CD4-positive, alpha-beta T cell (primary cell): ENCODE measurements around the gene HBG2. TPM values are rescaled to one million over a fixed set of nuclear protein-coding genes. Genes with fewer than 3 reads are reported as not detected.

ENCODE experiments used
- ATAC-seq: fragments of 200-7000 bp; cut with Tn5 transposase; one replicate; pipeline ENCODE4 v1.10.0; 2022; ENCODE audit warnings: mild to moderate bottlenecking; ENCODE audit not compliant: poor library complexity
- CTCF ChIA-PET: fragments of 350-600 bp; sonication (Branson Sonifier 250); formaldehyde crosslinking; loops from one replicate; lab custom pipeline; 2021; ENCODE audit warnings: antibody characterized with exemption, inconsistent platforms; lab: Charles Lee
- POLR2A ChIA-PET: fragments of 350-600 bp; sonication (Branson Sonifier 250); formaldehyde crosslinking; loops from one replicate; lab custom pipeline; 2021; ENCODE audit warnings: antibody characterized with exemption, inconsistent platforms; lab: Charles Lee
- DNase-seq, 14 experiments: peaks; one replicate each; pipeline ENCODE4 v3.0.0-alpha.2; 2013 to 2020; ENCODE audit warnings: mixed read lengths in 2 of 14
- H3K27ac ChIP-seq, 2 donors: one replicate each; pipeline versions ENCODE4 v1.5.1 to v1.7.0; 2013; ENCODE audit warnings: low read length in 2 of 2, low read depth in 1 of 2, mild to moderate bottlenecking in 1 of 2
- H3K27me3 ChIP-seq, 2 experiments: 1 replicate in 1 of 2; 2 replicates in 1 of 2; pipeline versions ENCODE4 v1.6.1 to v1.7.0; 2013; ENCODE audit warnings: low read length in 2 of 2, control low read depth in 1 of 2, mild to moderate bottlenecking in 1 of 2, moderate library complexity in 1 of 2; ENCODE audit not compliant: insufficient read depth in 2 of 2, control insufficient read depth in 1 of 2
- H3K36me3 ChIP-seq: one replicate; pipeline ENCODE4 v1.6.1; 2013; ENCODE audit warnings: low read length, control low read depth; ENCODE audit not compliant: insufficient read depth
- H3K4me1 ChIP-seq: one replicate; pipeline ENCODE4 v1.6.1; 2013; ENCODE audit warnings: low read length, control low read depth; ENCODE audit not compliant: insufficient read depth
- H3K4me3 ChIP-seq: one replicate; pipeline ENCODE4 v1.5.1; 2013; ENCODE audit warnings: mild to moderate bottlenecking, low read length, moderate library complexity
- H3K9me3 ChIP-seq, 2 experiments: 1 replicate in 1 of 2; 2 replicates in 1 of 2; pipeline versions ENCODE4 v1.6.1 to v1.7.0; 2013; ENCODE audit warnings: low read length in 2 of 2, mild to moderate bottlenecking in 2 of 2, control low read depth in 1 of 2, moderate library complexity in 1 of 2; ENCODE audit not compliant: control insufficient read depth in 1 of 2, insufficient read depth in 1 of 2
- H3K27ac Mint-ChIP-seq: one replicate; pipeline ENCODE4 v1.8.0; 2020; ENCODE audit warnings: mixed read lengths
- H3K27me3 Mint-ChIP-seq: one replicate; pipeline ENCODE4 v1.8.0; 2021; ENCODE audit warnings: mixed read lengths
- H3K36me3 Mint-ChIP-seq: one replicate; pipeline ENCODE4 v1.8.0; 2021; ENCODE audit warnings: low read depth, mixed read lengths
- H3K4me1 Mint-ChIP-seq: one replicate; pipeline ENCODE4 v1.8.0; 2021; ENCODE audit warnings: low read depth, mixed read lengths
- H3K4me3 Mint-ChIP-seq: one replicate; pipeline ENCODE4 v1.8.0; 2020; ENCODE audit warnings: mild to moderate bottlenecking, mixed read lengths
- H3K9me3 Mint-ChIP-seq: one replicate; pipeline ENCODE4 v1.8.0; 2020; ENCODE audit warnings: mixed read lengths
- CTCF ChIP-seq: fragments of 200-600 bp; IDR thresholded peaks from one replicate; pipeline ENCODE4 v1.8.0; 2022; ENCODE audit warnings: antibody characterized with exemption, mild to moderate bottlenecking
- intact Hi-C, 2 experiments: fragments of 100-400 bp; cut with DNase I in 1 of 2; cut with micrococcal nuclease in 1 of 2; formaldehyde crosslinking; loops; one replicate each; pipeline versions ENCODE4 v1.15.1 to v1.9.0; 2023 to 2025; cut with DNase I, micrococcal nuclease
- total RNA-seq, 174 experiments: library from RNA in 2 of 174; stranded (reverse) in 2 of 174; gene quantifications; one replicate each; pipeline ENCODE4 v1.2.3 and lab custom pipeline; 2021 to 2026

Gene HBG2
- total RNA-seq, 2 experiments from 2014 or later = not detected

- H3K4me3 Mint-ChIP-seq = no peak within 1 kb of the TSS
- H3K27me3 Mint-ChIP-seq = no peaks in the 10 kb centered on the region
- POLR2A ChIA-PET = no interaction called here
- CTCF ChIA-PET = no interaction called here
- H3K9me3 ChIP-seq = no peaks in the 10 kb centered on the region
- H3K36me3 Mint-ChIP-seq = no peaks in the 10 kb centered on the region
- H3K4me1 ChIP-seq = no peaks in the 10 kb centered on the region
- DNase-seq (no peak), ATAC-seq (no peak)
- H3K4me1 Mint-ChIP-seq = peaks cover 4% of the 10 kb centered on the region
- intact Hi-C loops = no loop called here
- TF ChIP-seq CTCF = no peak
- H3K27ac Mint-ChIP-seq = no peak within 1 kb of the TSS
- H3K27me3 ChIP-seq = no peaks in the 10 kb centered on the region
- H3K27ac ChIP-seq = no peak within 1 kb of the TSS
- H3K4me3 ChIP-seq = no peak within 1 kb of the TSS
- no peaks in the 10 kb centered on the region for H3K9me3 Mint-ChIP-seq
- no peaks in the 10 kb centered on the region for H3K36me3 ChIP-seq
Observed at GRCh38 chr11:5234381-5234834, 20.2 kb downstream of the HBG2 start, which contains the start of gene HBD. Gene HBD, minus strand, starts transcription at chr11:5234483. Its CDS starts 50 bp downstream, at chr11:5234433.

GRCh38 chr11:5233307-5233706 is 21.3 kb downstream of the HBG2 start:
- H3K9me3 ChIP-seq = no peaks in the 10 kb centered on the region
- intact Hi-C loops = no loop called here
- no peak overlapping the region for H3K4me3 Mint-ChIP-seq
- no peak overlapping the region for H3K27ac ChIP-seq
- POLR2A ChIA-PET = no interaction called here
- ATAC-seq = no peak
- no peaks in the 10 kb centered on the region for H3K27me3 ChIP-seq
- H3K4me1 ChIP-seq = no peaks in the 10 kb centered on the region
- CTCF ChIA-PET = no interaction called here
- H3K36me3 ChIP-seq = no peaks in the 10 kb centered on the region
- H3K36me3 Mint-ChIP-seq = no peaks in the 10 kb centered on the region
- H3K27me3 Mint-ChIP-seq = no peaks in the 10 kb centered on the region
- TF ChIP-seq CTCF = no peak
- no peak for DNase-seq
- H3K4me1 Mint-ChIP-seq = peaks cover 4% of the 10 kb centered on the region
- H3K9me3 Mint-ChIP-seq = no peaks in the 10 kb centered on the region
- H3K4me3 ChIP-seq = no peak overlapping the region
- no peak overlapping the region for H3K27ac Mint-ChIP-seq

GRCh38 chr11:5232821-5233220 is 21.8 kb downstream of the HBG2 start:
- no peak for DNase-seq
- Histone ChIP-seq H3K27ac (no peak overlapping the region), H3K9me3 (no peaks in the 10 kb centered on the region), H3K4me1 (no peaks in the 10 kb centered on the region), H3K36me3 (no peaks in the 10 kb centered on the region), H3K4me3 (no peak overlapping the region), H3K27me3 (no peaks in the 10 kb centered on the region)
- Mint-ChIP-seq H3K4me3 (no peak overlapping the region), H3K27ac (no peak overlapping the region), H3K27me3 (no peaks in the 10 kb centered on the region), H3K36me3 (no peaks in the 10 kb centered on the region), H3K9me3 (no peaks in the 10 kb centered on the region), H3K4me1 (peaks cover 4% of the 10 kb centered on the region)
- ChIA-PET CTCF (no interaction called here), POLR2A (no interaction called here)
- intact Hi-C loops = no loop called here
- no peak for TF ChIP-seq CTCF
- no peak for ATAC-seq
